SKM-1 (cell line): ENCODE measurements around the gene PRKAG2.

Source experiments
- DNase-seq: peaks from one replicate; lab custom pipeline; 2025; ENCODE audit not compliant: unreplicated experiment; lab: John Stamatoyannopoulos, UW

Gene PRKAG2

GRCh38 chr7:151821226-151821625 lies 55.7 kb downstream of the PRKAG2 start:
- no peak for DNase-seq

DNA sequence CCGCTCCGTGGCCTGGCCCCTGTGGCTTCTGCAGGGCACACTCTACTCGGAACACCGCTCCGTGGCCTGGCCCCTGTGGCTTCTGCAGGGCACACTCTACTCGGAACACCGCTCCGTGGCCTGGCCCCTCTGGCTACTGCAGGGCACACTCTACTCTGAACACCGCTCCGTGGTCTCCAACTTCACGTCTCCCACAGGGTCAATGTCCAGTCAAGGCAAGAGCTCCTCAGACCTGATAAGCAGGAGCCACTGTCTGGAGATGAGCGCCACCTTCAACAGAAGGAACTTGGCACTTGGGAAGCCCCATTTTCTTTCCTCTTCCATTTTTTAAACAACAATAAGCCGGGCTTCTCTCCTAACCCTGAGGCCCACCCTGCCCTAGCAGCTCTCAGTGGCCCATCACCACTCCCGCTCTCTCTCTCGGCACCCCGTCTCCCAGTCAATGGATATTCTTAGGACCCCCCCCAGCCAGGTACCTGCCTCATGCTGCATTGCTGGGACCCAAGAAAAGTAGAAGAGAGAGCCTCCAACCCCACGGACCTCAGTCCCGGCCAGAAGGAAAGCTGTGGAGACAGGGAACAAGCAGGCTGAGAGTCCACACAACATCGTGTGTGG lies 56.3 kb downstream of the PRKAG2 start:
- no peak for DNase-seq

DNA sequence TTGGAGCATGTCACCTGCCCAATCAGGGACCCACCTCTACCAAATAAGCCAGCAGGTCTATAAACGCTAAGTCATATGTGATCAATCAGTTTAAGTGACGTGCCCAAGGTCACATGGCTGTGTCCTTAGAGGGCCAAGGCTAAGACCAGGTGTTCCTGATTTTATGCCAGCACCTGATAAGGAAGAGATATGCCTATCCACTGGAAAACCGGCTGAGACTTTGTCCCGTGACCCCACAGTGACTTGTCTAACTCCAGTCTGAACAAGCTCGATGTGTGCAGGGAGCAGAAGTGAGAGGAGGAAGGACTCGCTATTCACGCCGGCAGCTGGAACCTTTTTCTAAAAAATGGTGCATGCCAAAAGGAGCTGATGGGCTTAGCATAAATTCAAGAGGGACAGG lies 57.0 kb downstream of the PRKAG2 start:
- no peak for DNase-seq

DNA sequence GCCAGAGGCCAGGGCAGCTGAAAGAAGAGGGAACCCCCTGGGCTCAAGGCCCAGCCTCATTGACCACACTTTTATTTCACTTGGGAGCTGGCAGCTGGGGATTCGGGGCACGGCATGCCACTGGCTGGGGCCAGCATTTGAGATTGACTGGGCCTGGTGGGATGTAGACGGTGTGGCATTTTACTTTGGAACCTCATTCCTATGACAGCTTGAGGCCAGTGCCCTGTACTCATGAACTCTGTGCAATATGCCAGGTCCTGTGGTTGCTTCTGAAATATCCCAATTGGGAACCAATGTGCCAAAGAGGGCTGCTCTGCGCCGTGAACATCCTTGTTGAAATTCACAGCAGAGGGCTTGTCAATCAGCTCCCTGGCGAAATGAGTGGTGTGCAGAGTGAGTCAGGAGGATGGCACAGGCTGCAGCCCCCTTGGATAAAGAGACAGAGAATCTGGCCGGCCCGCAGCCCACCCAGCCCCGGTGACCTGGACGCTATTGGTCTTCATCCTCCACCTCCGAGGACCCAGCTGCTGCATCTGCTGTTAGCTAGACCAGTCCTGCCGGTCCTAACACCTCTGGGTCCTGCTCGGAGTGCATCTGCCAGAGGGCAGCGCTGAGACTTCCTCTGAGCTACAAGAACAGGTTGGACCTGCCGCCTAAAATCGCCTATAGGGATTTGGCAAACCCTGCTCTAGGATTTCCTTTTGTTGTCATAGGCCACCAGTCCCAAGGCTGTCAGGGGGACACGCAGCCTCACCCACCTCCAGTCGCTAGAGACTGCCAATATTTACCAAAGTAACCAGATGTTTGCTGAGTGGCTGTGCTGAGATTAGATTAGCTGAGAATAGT lies 58.0 kb downstream of the PRKAG2 start:
- no peak for DNase-seq

DNA sequence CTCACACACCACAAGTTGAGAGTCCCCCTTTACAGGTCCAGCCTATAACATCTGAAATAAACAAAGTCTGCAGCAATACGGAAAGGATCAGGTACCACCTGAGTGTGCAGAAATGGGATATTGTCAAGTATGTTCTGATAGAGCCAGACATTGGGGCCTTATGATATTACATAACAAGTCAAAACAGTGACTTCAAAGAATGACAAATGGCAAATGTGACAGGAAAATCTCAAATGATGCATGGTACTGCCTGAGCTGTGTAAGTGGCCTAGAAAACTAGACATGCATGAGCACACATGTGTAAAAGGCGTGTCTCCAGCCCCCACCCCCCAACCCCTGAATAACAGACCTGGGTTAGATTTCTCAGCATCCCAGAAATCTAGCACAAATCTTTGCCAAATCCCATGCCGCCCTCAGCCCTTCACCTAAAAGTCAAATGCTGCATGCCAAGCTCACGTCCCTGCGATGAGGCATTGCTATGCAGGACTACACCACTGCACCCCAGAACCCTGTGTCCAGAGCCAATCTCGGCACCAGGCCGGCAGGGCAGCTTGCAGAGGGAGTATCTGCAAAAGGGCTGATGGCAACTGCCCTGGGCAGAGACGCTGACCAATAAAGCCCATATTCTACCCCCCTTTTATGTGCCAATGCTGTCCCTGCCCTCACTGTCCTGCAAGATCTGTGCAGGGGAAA lies 58.8 kb downstream of the PRKAG2 start:
- DNase-seq: no peak

GRCh38 chr7:151817315-151817690 lies 59.6 kb downstream of the PRKAG2 start:
- DNase-seq: no peak

DNA sequence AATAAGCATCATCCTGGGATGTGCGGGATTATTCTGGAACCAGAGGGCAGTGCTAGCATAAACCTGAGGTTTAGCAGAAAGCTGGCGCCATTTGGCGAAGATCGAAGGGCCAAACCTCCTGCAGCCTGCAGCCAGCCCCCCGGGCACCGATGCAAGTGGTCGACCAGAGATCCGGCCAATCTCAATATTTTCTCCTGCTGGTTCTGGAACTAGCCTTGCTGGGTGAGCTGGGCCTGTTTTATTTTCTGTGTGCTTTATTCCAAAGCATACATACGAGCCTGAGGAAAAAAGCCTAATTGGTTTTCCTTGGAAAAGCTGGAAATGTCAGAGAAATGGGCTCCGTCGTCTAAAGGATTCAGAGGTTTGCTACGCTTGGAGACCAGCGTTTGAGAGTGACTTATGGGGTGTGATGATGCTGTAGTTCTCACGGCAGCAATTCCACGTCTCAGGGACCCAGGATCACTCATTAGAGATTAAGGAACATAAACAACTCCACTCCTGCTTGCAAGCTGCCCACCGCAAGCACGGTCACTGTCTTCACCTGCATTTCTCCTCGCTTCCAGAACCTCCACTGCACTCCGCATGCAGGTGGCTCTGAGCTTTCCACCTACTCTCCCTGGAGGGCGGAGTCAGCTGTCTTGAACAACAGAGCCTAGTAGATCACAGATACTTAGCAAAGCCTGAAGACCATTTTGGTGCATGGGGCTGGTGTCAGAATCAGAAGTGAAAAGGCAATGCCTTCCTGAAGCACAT lies 60.2 kb downstream of the PRKAG2 start:
- no peak for DNase-seq

DNA sequence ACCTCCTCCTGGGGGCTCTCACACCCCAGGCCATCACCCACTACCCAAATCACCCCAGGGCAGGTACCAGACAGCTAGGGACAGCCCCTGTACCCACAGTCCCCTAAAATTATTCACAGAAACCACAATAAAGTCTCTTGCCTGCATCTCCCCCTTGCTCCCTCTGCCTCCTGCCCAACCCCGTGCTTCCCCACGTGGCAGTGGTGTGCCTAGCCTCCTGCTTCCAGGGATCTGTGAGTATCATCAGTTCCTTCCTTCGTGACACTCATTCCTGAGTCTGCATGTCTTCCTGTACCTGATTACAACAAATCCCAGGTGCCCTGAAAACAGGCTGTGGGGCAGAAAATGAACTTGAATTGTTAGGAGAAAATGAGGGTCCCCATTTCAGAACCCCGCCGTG lies 61.5 kb downstream of the PRKAG2 start:
- DNase-seq: no peak

DNA sequence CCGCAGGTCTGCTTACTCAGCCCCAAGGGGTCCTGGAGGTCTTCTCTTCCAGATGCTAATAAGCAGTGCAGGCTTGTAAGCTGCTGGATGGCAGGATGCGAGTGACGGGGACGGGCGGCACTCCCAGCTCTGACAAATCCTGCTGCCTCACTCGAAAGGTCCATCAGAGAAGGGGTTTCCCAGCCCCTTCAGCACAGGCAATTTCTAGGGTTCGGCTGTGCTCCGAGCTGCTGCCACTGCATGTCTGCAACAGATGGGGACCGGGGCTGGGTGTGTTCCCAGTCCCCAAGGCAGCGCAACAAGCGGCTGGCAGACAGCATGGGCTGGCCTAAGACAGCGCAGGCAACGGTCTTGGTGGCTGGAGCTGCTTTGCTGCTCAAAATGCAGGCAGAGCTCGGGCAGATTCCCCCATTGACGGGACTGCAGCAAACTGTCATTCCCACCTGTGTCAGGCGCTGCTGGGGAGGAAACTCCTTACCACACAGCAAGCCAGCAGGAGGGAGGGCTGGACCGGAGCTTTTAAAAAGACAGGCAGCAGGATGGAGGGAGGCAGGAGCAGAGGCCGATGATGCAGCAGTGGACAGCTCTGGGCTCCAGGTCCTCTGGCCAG lies 62.4 kb downstream of the PRKAG2 start:
- DNase-seq: no peak

- no peak for DNase-seq
These were observed 62.9 kb downstream of the PRKAG2 start for GRCh38 chr7:151813997-151814396.

DNA sequence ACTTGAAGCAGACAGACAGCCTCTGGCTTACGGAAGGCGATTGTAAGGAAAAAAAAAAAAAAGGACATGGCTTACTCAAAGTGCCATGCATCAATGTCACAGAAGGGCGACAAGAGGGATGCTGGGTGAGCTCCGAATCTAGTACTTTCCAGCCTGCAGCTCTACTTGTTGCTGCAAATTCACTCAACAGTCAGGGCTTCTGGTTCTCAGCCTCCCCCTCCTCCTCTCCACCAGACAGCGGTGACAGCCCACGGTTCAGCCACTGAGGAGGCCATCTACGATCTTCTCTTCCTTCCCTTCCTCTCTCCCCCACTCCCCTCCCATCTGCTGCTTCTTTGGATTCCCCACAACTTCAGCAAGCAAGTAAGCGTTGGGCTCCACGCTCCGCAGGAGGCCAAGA lies 63.5 kb downstream of the PRKAG2 start:
- DNase-seq: no peak

DNA sequence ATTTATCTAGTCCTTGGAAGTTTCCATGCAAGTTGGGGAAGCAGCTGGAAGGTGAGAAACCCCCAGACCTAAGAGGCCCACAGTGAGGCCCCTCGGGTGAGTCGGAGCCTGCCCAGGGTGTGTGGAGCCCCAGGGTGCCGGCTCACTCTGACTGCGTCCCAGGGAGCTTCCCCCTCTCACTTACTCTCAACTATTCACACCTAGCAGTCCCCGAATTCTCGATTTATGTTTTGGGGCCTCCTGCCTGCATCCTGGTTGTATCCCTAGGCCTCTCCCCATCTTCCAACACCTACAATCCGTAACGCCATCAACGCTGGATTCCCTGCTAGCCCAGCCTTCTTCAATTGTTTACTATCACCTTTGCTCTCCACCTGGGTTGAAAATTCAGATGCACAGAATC lies 63.9 kb downstream of the PRKAG2 start:
- no peak for DNase-seq

DNA sequence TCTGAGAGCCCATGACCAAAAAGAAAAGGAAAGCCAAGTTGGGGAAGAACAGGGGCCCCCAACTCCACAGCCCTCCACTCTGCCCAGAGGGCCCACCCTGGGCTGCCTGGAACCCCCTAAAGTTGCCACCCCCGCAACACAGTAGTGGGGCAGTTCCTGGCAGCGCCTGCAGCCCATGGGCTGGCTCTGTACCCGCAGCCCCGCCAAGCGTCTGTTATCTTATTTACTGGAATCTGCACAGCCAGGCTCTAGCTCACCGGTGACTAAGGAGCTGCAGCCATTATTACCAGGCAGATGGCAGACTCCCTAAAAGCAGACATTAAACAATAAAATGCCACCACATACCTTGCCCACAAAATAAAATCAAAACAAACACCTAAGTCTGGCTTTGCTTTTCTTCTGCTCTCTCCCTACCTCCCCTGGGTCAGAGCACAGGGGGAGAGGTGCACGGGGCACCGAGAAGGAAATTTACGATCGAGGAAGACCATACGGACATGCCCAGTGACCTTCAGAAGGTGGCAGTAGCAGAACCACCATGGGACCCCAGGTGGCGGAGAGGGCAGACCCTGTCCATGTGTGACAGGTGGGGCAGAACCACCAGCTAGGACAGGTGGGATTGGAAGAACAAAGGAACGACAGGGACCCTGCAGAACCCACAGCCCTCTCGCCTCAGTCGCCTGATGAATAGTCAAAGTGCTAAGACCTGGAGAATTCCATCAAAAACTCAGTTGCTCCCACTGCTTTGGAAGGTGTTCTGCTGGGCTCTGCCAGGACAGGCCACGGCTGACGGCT lies 66.3 kb downstream of the PRKAG2 start:
- no peak for DNase-seq

GRCh38 chr7:151809864-151810170 lies 67.1 kb downstream of the PRKAG2 start:
- DNase-seq: no peak

DNA sequence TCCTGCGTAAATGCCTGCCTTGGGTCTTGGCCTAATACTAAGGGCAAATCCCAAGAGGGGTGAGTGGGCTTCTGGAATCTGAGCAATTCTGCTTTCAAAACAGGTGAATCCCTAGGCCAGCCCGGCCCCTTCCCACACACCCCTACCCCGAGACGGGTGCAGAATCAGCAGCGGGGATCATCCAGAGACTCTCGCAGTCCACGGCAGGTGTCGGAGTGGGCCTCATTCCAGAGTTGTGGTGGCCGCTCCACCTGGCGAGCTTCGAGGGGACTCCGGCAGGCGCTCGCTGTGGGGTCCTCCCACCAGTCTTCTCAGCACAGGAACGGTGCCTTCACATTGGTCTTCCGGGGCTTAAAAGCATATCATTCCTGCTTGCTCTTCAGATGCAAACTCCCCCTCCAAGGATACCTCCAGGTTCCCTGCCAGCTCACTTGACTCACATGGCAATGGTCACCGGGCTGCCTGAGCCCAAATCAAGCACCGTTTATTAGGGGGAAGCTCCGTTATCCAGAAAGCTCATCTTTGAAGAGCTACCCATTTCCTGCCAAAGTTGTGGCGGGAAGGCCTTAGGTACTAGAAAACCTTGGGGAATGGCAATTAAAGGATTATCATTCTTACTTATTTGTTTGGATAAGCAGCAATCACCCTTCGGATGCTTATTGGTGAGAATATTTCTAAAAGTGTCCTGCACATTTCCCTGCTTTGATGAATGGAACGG lies 67.6 kb downstream of the PRKAG2 start:
- DNase-seq: no peak

DNA sequence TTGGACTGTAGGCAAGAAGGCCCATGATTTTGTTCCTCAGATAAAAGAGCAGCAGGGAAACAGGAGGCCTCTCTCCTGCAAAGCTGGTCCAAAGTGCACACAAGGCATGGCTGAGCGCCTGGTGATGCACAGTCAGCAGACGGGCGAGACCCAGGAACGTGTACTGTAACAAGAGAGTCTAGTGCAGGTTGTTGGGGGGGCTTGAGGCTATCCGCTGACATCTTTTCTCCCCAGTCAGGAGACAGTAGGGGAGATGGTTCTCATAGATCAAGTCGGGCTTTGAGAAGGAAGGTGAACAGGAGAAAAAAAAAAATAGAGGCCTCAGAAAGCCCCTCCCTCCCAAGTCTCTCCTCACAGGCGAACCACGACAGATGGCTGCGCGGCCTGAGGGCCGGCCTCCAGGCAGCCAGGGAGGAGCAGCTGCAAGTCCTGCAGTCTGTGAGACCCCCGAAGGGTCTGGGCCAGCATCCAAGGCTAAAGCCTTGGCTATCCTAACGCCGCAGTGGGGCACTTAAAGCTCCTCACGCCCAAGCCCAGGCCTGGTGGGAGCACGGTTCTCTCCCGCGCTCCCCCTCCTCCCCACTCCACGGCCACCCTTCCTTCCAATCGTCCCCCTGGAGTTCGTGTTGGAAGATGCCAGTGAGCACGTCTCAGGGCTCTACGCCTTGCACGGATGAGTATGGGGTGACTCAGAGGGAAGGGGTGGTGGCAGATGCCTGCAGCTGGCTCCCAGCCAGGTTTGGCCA lies 68.3 kb downstream of the PRKAG2 start:
- DNase-seq: no peak

DNA sequence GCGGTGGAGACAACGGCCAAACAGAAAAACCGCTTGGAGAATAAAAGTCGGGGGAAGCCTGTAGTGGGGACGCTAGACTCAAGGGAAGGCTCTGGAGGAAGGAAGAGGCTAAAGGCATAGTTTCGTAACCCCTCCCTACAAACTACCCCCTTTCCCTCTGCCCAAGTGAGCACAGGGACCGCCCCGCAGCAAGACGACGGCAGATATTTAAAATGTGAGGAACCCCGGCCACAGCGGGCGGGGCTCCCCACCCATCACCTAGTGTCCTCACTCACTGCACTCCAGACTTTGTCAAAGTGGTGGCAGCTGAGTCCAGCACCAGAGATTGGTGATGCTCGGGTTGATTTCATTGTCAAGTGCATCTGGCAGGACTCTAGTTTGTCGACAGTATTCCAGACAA lies 69.1 kb downstream of the PRKAG2 start:
- no peak for DNase-seq

GRCh38 chr7:151806952-151807775 lies 69.8 kb downstream of the PRKAG2 start:
- no peak for DNase-seq
